H9 (cell line): Measurements from ENCODE around the gene SYT11. TPM values are rescaled to one million over a fixed set of nuclear protein-coding genes. Genes with fewer than 3 reads are reported as not detected.

Experiments used
- DNase-seq: peaks from one replicate; pipeline ENCODE4 v3.0.0-alpha.2; 2017
- H2AFZ ChIP-seq: one replicate; pipeline ENCODE4 v1.6.1; 2013; ENCODE audit warnings: mild to moderate bottlenecking, low read length, control low read depth, moderate library complexity
- H2AK5ac ChIP-seq: 2 replicates; pipeline ENCODE4 v1.6.1; 2013; ENCODE audit warnings: low read length, control low read depth, mixed read lengths; ENCODE audit not compliant: insufficient read length
- H2BK120ac ChIP-seq: one replicate; pipeline ENCODE4 v1.6.1; 2013; ENCODE audit warnings: low read depth, mild to moderate bottlenecking, low read length, control low read depth, inconsistent platforms; ENCODE audit not compliant: poor library complexity, severe bottlenecking
- H2BK12ac ChIP-seq: 2 replicates; pipeline ENCODE4 v1.6.1; 2013; ENCODE audit warnings: low read length, control low read depth, mixed read lengths, low read depth; ENCODE audit not compliant: insufficient read length
- H2BK15ac ChIP-seq: 2 replicates; pipeline ENCODE4 v1.6.1; 2013; ENCODE audit warnings: low read depth, low read length, control low read depth
- H2BK20ac ChIP-seq: one replicate; pipeline ENCODE4 v1.6.1; 2013; ENCODE audit warnings: low read depth, mild to moderate bottlenecking, low read length, control low read depth, inconsistent platforms; ENCODE audit not compliant: poor library complexity, severe bottlenecking
- H2BK5ac ChIP-seq: 2 replicates; pipeline ENCODE4 v1.6.1; 2013; ENCODE audit warnings: low read length, control low read depth, mixed read lengths; ENCODE audit not compliant: insufficient read length
- H3K14ac ChIP-seq: 2 replicates; pipeline ENCODE4 v1.6.1; 2013; ENCODE audit warnings: low read length, control low read depth; ENCODE audit not compliant: insufficient read depth
- H3K18ac ChIP-seq: 2 replicates; pipeline ENCODE4 v1.6.1; 2013; ENCODE audit warnings: low read depth, mild to moderate bottlenecking, mixed read lengths, low read length, control low read depth; ENCODE audit not compliant: insufficient read length
- H3K23ac ChIP-seq: 2 replicates; pipeline ENCODE4 v1.6.1; 2013; ENCODE audit warnings: low read length, control low read depth, mixed read lengths, low read depth; ENCODE audit not compliant: insufficient read length
- H3K23me2 ChIP-seq: 2 replicates; pipeline ENCODE4 v1.6.1; 2013; ENCODE audit warnings: low read depth, mild to moderate bottlenecking, mixed read lengths, low read length, control low read depth; ENCODE audit not compliant: insufficient read length, poor library complexity, severe bottlenecking
- H3K27ac ChIP-seq: 2 replicates; pipeline ENCODE4 v1.5.1; 2013; ENCODE audit warnings: low read length, control low read depth, mixed read lengths, low read depth; ENCODE audit not compliant: insufficient read length
- H3K27me3 ChIP-seq: 2 replicates; pipeline ENCODE4 v1.6.1; 2013; ENCODE audit warnings: low read length, control low read depth, inconsistent platforms; ENCODE audit not compliant: insufficient read depth
- H3K4ac ChIP-seq: 2 replicates; pipeline ENCODE4 v1.6.1; 2013; ENCODE audit warnings: low read depth, mild to moderate bottlenecking, control low read depth, inconsistent platforms, low read length, moderate library complexity
- H3K4me1 ChIP-seq: 2 replicates; pipeline ENCODE4 v1.6.1; 2013; ENCODE audit warnings: low read length, control low read depth, inconsistent platforms; ENCODE audit not compliant: insufficient read depth
- H3K4me2 ChIP-seq: 2 replicates; pipeline ENCODE4 v1.6.1; 2013; ENCODE audit warnings: low read length, control low read depth, mixed read lengths; ENCODE audit not compliant: insufficient read length, insufficient read depth
- H3K56ac ChIP-seq: 2 replicates; pipeline ENCODE4 v1.6.1; 2013; ENCODE audit warnings: low read depth, mild to moderate bottlenecking, mixed read lengths, low read length, control low read depth; ENCODE audit not compliant: insufficient read length
- H3K79me1 ChIP-seq: 2 replicates; pipeline ENCODE4 v1.6.1; 2013; ENCODE audit warnings: low read depth, mild to moderate bottlenecking, moderate library complexity, low read length, control low read depth, inconsistent platforms; ENCODE audit not compliant: insufficient read depth, poor library complexity, severe bottlenecking
- H3K79me2 ChIP-seq: 2 replicates; pipeline ENCODE4 v1.6.1; 2013; ENCODE audit warnings: low read length, control low read depth, inconsistent platforms; ENCODE audit not compliant: insufficient read depth
- H3K9ac ChIP-seq: 2 replicates; pipeline ENCODE4 v1.6.1; 2013; ENCODE audit warnings: low read length, control low read depth, mixed read lengths; ENCODE audit not compliant: insufficient read length; ENCODE audit errors: extremely low read depth
- H3K9me3 ChIP-seq: one replicate; pipeline ENCODE4 v1.6.1; 2013; ENCODE audit warnings: low read depth, low read length, inconsistent platforms; ENCODE audit not compliant: control insufficient read depth
- H3T11ph ChIP-seq: one replicate; pipeline ENCODE4 v1.6.1; 2013; ENCODE audit warnings: mild to moderate bottlenecking, low read length, control low read depth, inconsistent platforms
- H4K20me1 ChIP-seq: one replicate; pipeline ENCODE4 v1.6.1; 2013; ENCODE audit not compliant: control insufficient read depth, insufficient read length, insufficient read depth
- H4K5ac ChIP-seq: 2 replicates; pipeline ENCODE4 v1.6.1; 2013; ENCODE audit warnings: low read depth, mild to moderate bottlenecking, mixed read lengths, low read length, control low read depth; ENCODE audit not compliant: insufficient read length
- H4K8ac ChIP-seq: replicated peaks from 2 replicates; pipeline ENCODE4 v1.6.1; 2013; ENCODE audit warnings: low read length, control low read depth, mixed read lengths, low read depth; ENCODE audit not compliant: insufficient read length
- H4K91ac ChIP-seq: 2 replicates; pipeline ENCODE4 v1.6.1; 2013; ENCODE audit warnings: low read depth, mild to moderate bottlenecking, moderate library complexity, mixed read lengths, low read length, control low read depth; ENCODE audit not compliant: insufficient read length
- H3K27ac Mint-ChIP-seq, 3 experiments: 2 replicates in 2 of 3; 3 replicates in 1 of 3; pipeline ENCODE4 v1.8.0; 2020 to 2021; ENCODE audit warnings: mixed read lengths in 3 of 3, mild to moderate bottlenecking in 1 of 3, moderate library complexity in 1 of 3
- H3K27me3 Mint-ChIP-seq: 2 replicates; pipeline ENCODE4 v1.8.0; 2021; ENCODE audit warnings: low read depth, mild to moderate bottlenecking, moderate library complexity, mixed read lengths
- H3K36me3 Mint-ChIP-seq, 3 experiments: 2 replicates in 2 of 3; 3 replicates in 1 of 3; pipeline ENCODE4 v1.8.0; 2020 to 2021; ENCODE audit warnings: low read depth in 3 of 3, mixed read lengths in 3 of 3; ENCODE audit not compliant: insufficient read depth in 1 of 3
- H3K4me1 Mint-ChIP-seq, 2 experiments: 2 replicates each; pipeline ENCODE4 v1.8.0; 2020; ENCODE audit warnings: mixed read lengths in 2 of 2
- H3K4me3 Mint-ChIP-seq, 2 experiments: 2 replicates in 1 of 2; 3 replicates in 1 of 2; pipeline ENCODE4 v1.8.0; 2020 to 2021; ENCODE audit warnings: mild to moderate bottlenecking in 2 of 2, mixed read lengths in 2 of 2, moderate library complexity in 1 of 2
- H3K9me3 Mint-ChIP-seq, 2 experiments: 2 replicates in 1 of 2; 3 replicates in 1 of 2; pipeline ENCODE4 v1.8.0; 2020; ENCODE audit warnings: mild to moderate bottlenecking in 2 of 2, mixed read lengths in 2 of 2, moderate library complexity in 1 of 2
- CTCF ChIP-seq: fragments of 200-600 bp; sonication (generic); conservative IDR thresholded peaks from 3 replicates; pipeline ENCODE4 v1.8.0; 2021; ENCODE audit warnings: antibody characterized with exemption, mild to moderate bottlenecking
- WGBS: extraction: QIAGEN DNeasy Blood & Tissue Kit; methylation state at CpG from one replicate; pipeline ENCODE4 v1.1.7; 2013; ENCODE audit warnings: missing lambda C conversion rate, low lambda C conversion rate, mixed read lengths; ENCODE audit not compliant: insufficient read length; ENCODE audit errors: extremely low coverage; 5-methylcytosine and 5-hydroxymethylcytosine counted together
- total RNA-seq: library from RNA; stranded (reverse); gene quantifications from 2 replicates; pipeline ENCODE4 v1.2.1, GENCODE V29; 2021

SYT11 gene
- total RNA-seq, 1 experiment from 2014 or later = 0.28 TPM

GRCh38 chr1:155934097-155934935 lies 74.9 kb downstream of the SYT11 start, which contains the start of gene KHDC4:
TSS of gene KHDC4 (minus strand) at chr1:155934413. CDS start at chr1:155934373, 40 bp downstream.
- H3K27me3 Mint-ChIP-seq = no peaks in the 10 kb centered on the region
- Histone ChIP-seq H3K14ac (peak within 1 kb of the TSS; percentile 93), H3K56ac (peak within 1 kb of the TSS; percentile 31), H3K79me2 (peaks cover 19% of the 10 kb centered on the region; the same call in 1 of the 2 replicates), H2BK15ac (no peak within 1 kb of the TSS), H3K4me2 (peak within 1 kb of the TSS; percentile 93), H3K9ac (peak within 1 kb of the TSS; percentile 97), H3K23me2 (peaks cover 6% of the 10 kb centered on the region), H2BK20ac (peak within 1 kb of the TSS; percentile 60), H3K27ac (peak within 1 kb of the TSS; percentile 86), H4K5ac (peak within 1 kb of the TSS; percentile 67), H2AK5ac (no peak within 1 kb of the TSS), H4K20me1 (no peaks in the 10 kb centered on the region), H3K79me1 (peaks cover 9% of the 10 kb centered on the region), H2BK120ac (no peak within 1 kb of the TSS), H3K27me3 (no peaks in the 10 kb centered on the region), H3K9me3 (no peaks in the 10 kb centered on the region), H3T11ph (peak within 1 kb of the TSS; percentile 64), H2BK12ac (peak within 1 kb of the TSS; percentile 59), H4K91ac (no peak within 1 kb of the TSS), H3K18ac (peak within 1 kb of the TSS; percentile 95), H2AFZ (no peak within 1 kb of the TSS), H2BK5ac (peak within 1 kb of the TSS; percentile 88), H3K4me1 (no peaks in the 10 kb centered on the region; the same call in 1 of the 2 replicates), H3K23ac (no peak within 1 kb of the TSS), H3K4ac (peak within 1 kb of the TSS; percentile 38; the same call in 1 of the 2 replicates), H4K8ac (no peak within 1 kb of the TSS)
- H3K36me3 Mint-ChIP-seq = peaks cover 18 to 27% (median 24%) of the 10 kb centered on the region in 3 experiments
- no peak within 1 kb of the TSS for H3K4me3 Mint-ChIP-seq
- peaks cover 19 to 21% of the 10 kb centered on the region in 2 experiments for H3K4me1 Mint-ChIP-seq
- peak; percentile 97 for DNase-seq
- WGBS = no CpG with 5 or more reads among the region's 50 CpGs
- H3K9me3 Mint-ChIP-seq = no peaks in the 10 kb centered on the region
- no peak for TF ChIP-seq CTCF
- H3K27ac Mint-ChIP-seq = no peak within 1 kb of the TSS; a peak in 1 of 7 replicates

Other genes starting within 250 kb of the SYT11 start
- gene MSTO1, start 249.3 kb upstream of the SYT11 start, total RNA-seq = 89.5 and 96.2 TPM in 2 replicates
- 57.5 and 62.0 TPM in 2 replicates for gene YY1AP1, start 170.8 kb upstream of the SYT11 start, total RNA-seq
- gene DAP3, start 170.5 kb upstream of the SYT11 start, total RNA-seq = 113 and 114 TPM in 2 replicates
- 50.2 and 53.4 TPM in 2 replicates for gene GON4L, start 2.4 kb upstream of the SYT11 start, total RNA-seq
- gene RIT1, start 51.8 kb downstream of the SYT11 start, total RNA-seq = 26.4 and 27.4 TPM in 2 replicates
- gene KHDC4, start 74.8 kb downstream of the SYT11 start, total RNA-seq = 57.6 and 57.7 TPM in 2 replicates
- gene RXFP4, start 82.1 kb downstream of the SYT11 start, total RNA-seq = not detected in 2 replicates
- gene ARHGEF2, start 119.0 kb downstream of the SYT11 start, total RNA-seq = 103 and 111 TPM in 2 replicates
- gene SSR2, start 161.4 kb downstream of the SYT11 start, total RNA-seq = 170 and 172 TPM in 2 replicates
- gene UBQLN4, start 194.2 kb downstream of the SYT11 start, total RNA-seq = 45.6 and 49.4 TPM in 2 replicates
- gene LAMTOR2, start 195.2 kb downstream of the SYT11 start, total RNA-seq = 50.6 and 55.0 TPM in 2 replicates
- gene RAB25, start 201.6 kb downstream of the SYT11 start, total RNA-seq = 42.8 and 43.1 TPM in 2 replicates
- gene MEX3A, start 222.9 kb downstream of the SYT11 start, total RNA-seq = 64.6 and 68.0 TPM in 2 replicates